ENCODE data around the gene NPIPB13.
"Not testable (repeated sequence)": the region's sequence is repeated elsewhere in the genome, so short reads cannot be mapped to it uniquely, and the experiment has no call there.

Gene NPIPB13

GRCh38 chr16:30248379-30248778 lies at the start of gene NPIPB13:
TSS of gene NPIPB13 (minus strand) at chr16:30248479. CDS start at chr16:30245573, 2,906 bp downstream.
- not testable (repeated sequence) for DNase-seq (ENCODE audit: low spot score)

DNA sequence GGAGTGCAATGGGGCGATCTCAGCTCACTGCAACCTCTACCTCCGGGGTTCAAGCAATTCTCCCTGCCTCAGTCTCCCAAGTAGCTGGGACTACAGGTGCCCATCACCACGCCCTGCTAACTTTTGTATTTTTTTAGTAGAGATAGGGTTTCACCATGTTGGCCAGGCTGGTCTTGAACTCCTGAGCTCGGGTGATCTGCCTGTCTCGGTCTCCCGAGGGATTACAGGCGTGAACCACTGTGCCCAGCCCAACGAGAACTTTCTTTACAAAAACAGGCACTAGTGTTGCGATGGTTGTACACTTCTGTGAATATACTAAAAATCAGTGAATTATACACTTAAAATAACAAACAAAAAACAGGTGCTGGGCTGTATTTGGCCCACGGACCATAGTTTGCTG lies 34.1 kb upstream of the NPIPB13 start:
- not testable (repeated sequence) for DNase-seq (ENCODE audit: low spot score)

GRCh38 chr16:30278523-30278922 lies 30.2 kb upstream of the NPIPB13 start:
- not testable (repeated sequence) for DNase-seq (ENCODE audit: low spot score)

DNA sequence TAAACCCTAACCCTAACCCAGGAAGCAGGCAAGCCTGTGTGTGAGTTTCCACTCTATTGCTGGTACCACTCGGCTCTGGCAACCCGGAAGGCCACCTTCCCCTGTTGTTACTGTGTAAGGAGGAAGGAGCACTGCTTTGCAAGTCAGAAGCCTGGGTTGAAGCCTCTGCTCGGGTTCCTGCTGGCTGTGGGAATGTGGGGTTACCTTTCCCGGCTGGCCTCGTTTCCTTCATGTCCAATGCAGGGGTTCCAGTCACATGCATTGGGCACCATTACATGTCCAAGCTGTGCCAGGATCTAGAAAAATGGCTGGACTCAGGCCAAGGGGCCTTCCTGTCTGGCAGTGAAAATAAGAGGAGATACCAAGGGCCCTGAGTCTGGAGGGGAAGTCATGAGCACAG lies 31.2 kb downstream of the NPIPB13 start:
- DNase-seq (ENCODE audit: low spot score), result not testable (repeated sequence)

GRCh38 chr16:30211414-30211813 lies 36.9 kb downstream of the NPIPB13 start:
- DNase-seq (ENCODE audit: low spot score), result not testable (repeated sequence)

DNA sequence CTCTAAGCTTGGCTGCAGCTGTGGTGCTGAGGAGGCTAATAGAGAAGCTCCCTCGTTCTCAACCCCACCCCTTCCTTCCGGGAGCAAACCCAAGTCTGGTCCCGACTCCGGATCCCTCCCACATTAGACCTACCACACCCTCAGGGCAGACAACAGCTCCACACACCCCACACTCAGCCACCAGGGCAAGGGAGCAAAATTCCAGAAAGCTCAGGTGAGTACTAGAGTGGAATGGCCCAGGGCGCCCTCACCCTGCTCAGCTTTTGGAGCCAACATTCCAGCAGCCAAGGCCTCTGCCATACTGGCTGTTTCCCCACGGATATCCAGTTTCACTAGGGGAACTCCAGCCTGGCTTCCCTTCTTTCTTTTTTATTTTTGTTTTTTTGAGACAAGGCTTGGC lies 39.2 kb downstream of the NPIPB13 start:
- DNase-seq (ENCODE audit: low spot score), result not testable (repeated sequence)

DNA sequence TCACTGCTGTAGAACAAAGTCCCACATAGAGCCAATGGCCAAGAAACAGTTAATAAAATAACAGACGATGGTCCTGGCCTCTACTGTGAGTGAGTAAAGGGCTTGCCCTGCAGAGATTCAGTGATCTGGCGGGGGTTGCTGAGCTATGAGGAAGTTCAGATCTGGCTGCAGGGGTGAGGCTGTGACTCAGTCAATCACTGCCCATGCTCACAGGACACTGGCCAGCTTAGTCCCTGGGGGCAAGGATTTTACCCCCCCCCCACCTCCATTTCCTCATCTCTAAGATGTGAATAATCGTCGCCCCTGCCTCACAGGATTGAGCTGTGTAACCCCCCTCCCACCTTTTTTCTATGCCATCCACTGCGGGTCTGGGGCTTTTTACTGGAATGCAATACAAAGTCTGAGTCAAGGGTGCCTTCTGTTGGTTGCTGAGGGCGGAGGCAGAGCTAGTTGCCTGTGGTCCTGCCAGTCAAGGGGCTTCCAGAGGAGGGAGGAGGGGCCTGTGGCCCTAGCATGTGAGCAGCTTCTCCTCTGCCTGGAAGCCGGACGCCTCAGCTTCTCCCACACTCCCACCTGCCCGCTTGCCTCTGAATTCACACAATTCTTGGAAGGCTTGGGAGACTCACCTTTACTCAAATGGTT lies 41.1 kb downstream of the NPIPB13 start:
- not testable (repeated sequence) for DNase-seq (ENCODE audit: low spot score)

DNA sequence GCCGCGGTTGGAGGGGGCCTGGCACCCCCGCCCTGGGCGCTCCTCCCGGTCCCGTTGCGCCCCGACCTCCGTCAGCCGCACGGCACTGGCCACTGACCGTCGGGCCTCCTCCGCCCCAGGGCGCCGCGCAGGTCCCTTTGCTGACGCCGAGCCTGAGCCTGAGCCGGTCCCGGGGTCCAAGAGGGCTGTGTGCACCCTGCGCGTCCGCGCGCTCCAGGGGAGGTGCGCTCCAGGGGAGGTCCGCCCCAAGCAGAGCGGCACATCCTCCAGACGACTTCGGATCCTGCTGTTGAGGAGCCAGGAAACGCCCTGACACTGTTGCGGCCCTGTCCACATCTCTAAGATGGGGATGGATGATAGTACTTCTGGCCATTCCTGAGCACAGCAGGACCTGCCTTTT lies 42.0 kb downstream of the NPIPB13 start:
- DNase-seq (ENCODE audit: low spot score), result not testable (repeated sequence)

- DNase-seq (ENCODE audit: low spot score), result not testable (repeated sequence)
Measured at GRCh38 chr16:30205541-30206236, 42.6 kb downstream of the NPIPB13 start.

GRCh38 chr16:30199608-30200343 lies 48.5 kb downstream of the NPIPB13 start:
- DNase-seq (ENCODE audit: low spot score), result not testable (repeated sequence)

- not testable (repeated sequence) for DNase-seq (ENCODE audit: low spot score)
Measured at GRCh38 chr16:30199049-30199448, 49.2 kb downstream of the NPIPB13 start, which contains the start of gene SULT1A3. TSS of gene SULT1A3 (plus strand) at chr16:30199255. CDS start at chr16:30200729, 1,474 bp downstream.

All from LoVo (cell line).